Cardiac muscle cell (in vitro differentiated cells and primary cell): ENCODE measurements around the gene VAV1. TPM values are rescaled to one million over a fixed set of nuclear protein-coding genes. Genes with fewer than 3 reads are reported as not detected.

Experiments used
- DNase-seq, 2 donors: peaks; one replicate each; pipeline versions ENCODE4 v3.0.0 to v3.0.0-alpha.2; 2010 to 2017; ENCODE audit warnings: low read depth in 1 of 2, low spot score in 1 of 2
- H3K27ac ChIP-seq: fragments of 200-600 bp; sonication (generic); 2 replicates; pipeline ENCODE4 v1.5.1; 2016
- H3K27me3 ChIP-seq: fragments of 200-600 bp; sonication (generic); 2 replicates; pipeline ENCODE4 v1.6.0; 2016; ENCODE audit warnings: control low read depth
- H3K36me3 ChIP-seq: fragments of 200-600 bp; sonication (generic); 2 replicates; pipeline ENCODE4 v1.5.1; 2016; ENCODE audit warnings: control low read depth
- H3K4me1 ChIP-seq: fragments of 200-600 bp; sonication (generic); 2 replicates; pipeline ENCODE4 v1.8.1; 2017; ENCODE audit warnings: low read depth, mild to moderate bottlenecking, mixed run types
- H3K4me3 ChIP-seq: fragments of 200-600 bp; sonication (generic); 2 replicates; pipeline ENCODE4 v1.5.1; 2016; ENCODE audit warnings: mild to moderate bottlenecking
- H3K9me3 ChIP-seq: fragments of 200-600 bp; sonication (generic); 2 replicates; pipeline ENCODE4 v1.5.1; 2017; ENCODE audit warnings: low read depth, mild to moderate bottlenecking, control low read depth
- CTCF ChIP-seq: IDR thresholded peaks from 2 replicates; pipeline ENCODE4 v1.5.1; 2012; ENCODE audit warnings: low read depth, mild to moderate bottlenecking, low read length
- polyA plus RNA-seq: library from polyadenylated mRNA; unstranded; fragments of >200 nt; fragmentation: Nextera tagmentation; extraction: Ambion mirVana; gene quantifications from 2 replicates; pipeline ENCODE4 v1.2.1, GENCODE V29; 2016
- total RNA-seq: library from RNA; depleted of rRNA; stranded (reverse); fragments of >200 nt; gene quantifications from 2 replicates; pipeline ENCODE4 v1.2.3, GENCODE V29; 2016

Gene VAV1
- total and polyA plus RNA-seq, 2 experiments from 2014 or later: not detected

GRCh38 chr19:6821639-6822310 lies 49.3 kb downstream of the VAV1 start:
- DNase-seq: no peak
- Histone ChIP-seq H3K9me3 (no peaks in the 10 kb centered on the region), H3K4me3 (no peak overlapping the region), H3K36me3 (no peaks in the 10 kb centered on the region), H3K27me3 (no peaks in the 10 kb centered on the region), H3K27ac (no peak overlapping the region), H3K4me1 (no peaks in the 10 kb centered on the region)
- TF ChIP-seq CTCF: no peak

DNA sequence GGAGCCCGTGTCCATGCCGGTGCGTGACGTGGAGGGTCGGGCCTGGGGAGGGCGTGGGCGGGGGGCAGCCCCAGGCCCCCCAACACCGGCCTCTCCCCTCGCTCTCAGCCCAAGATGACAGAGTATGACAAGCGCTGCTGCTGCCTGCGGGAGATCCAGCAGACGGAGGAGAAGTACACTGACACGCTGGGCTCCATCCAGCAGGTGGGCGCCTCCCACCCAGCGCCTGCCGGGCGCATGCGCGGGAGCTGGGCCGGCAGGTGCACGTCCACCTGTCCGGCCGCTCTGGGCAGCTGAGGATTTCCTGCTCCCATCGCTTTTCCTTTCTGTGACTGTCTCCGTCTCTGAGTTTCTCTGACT lies 49.8 kb downstream of the VAV1 start:
- Histone ChIP-seq H3K27ac (no peak overlapping the region), H3K4me1 (no peaks in the 10 kb centered on the region), H3K27me3 (no peaks in the 10 kb centered on the region), H3K36me3 (no peaks in the 10 kb centered on the region), H3K4me3 (no peak overlapping the region), H3K9me3 (no peaks in the 10 kb centered on the region)
- no peak for TF ChIP-seq CTCF
- no peak for DNase-seq

DNA sequence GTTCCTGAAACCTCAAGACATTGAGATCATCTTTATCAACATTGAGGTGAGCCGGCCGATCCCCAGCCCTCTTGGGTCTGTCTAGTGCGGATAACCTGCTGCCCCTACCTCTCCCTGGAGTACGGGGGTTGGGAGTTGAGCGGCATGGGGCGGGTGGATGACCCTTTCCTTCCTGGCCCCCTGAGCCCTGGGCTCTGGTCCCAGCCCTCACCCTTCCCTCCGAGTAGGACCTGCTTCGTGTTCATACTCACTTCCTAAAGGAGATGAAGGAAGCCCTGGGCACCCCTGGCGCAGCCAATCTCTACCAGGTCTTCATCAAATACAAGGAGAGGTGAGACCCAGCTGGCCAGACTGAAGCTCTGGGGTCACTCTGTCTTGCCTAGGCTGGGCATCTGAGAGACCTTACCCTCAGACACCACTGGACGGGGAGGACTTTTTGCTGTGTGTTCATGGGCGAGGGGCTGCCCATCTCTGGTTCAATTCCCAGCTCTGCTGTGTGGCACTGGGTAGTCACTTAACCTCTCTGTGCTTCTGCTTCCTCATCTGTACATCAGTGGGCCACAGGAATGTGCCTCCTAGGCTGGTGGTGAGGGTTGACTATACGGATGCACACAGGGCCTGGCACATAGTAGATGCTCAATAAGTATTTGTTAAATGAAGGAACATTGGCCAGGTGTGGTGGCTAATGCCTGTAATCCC lies 52.7 kb downstream of the VAV1 start:
- TF ChIP-seq CTCF: no peak
- Histone ChIP-seq H3K4me1 (no peaks in the 10 kb centered on the region), H3K9me3 (no peaks in the 10 kb centered on the region), H3K27ac (no peak overlapping the region), H3K4me3 (no peak overlapping the region), H3K36me3 (no peaks in the 10 kb centered on the region), H3K27me3 (no peaks in the 10 kb centered on the region)
- no peak for DNase-seq

- Histone ChIP-seq H3K27me3 (no peaks in the 10 kb centered on the region), H3K4me3 (no peak overlapping the region), H3K9me3 (no peaks in the 10 kb centered on the region), H3K4me1 (no peaks in the 10 kb centered on the region), H3K27ac (no peak overlapping the region), H3K36me3 (no peaks in the 10 kb centered on the region)
- DNase-seq: no peak
- no peak for TF ChIP-seq CTCF
These were observed 53.9 kb downstream of the VAV1 start for GRCh38 chr19:6826281-6826920.

DNA sequence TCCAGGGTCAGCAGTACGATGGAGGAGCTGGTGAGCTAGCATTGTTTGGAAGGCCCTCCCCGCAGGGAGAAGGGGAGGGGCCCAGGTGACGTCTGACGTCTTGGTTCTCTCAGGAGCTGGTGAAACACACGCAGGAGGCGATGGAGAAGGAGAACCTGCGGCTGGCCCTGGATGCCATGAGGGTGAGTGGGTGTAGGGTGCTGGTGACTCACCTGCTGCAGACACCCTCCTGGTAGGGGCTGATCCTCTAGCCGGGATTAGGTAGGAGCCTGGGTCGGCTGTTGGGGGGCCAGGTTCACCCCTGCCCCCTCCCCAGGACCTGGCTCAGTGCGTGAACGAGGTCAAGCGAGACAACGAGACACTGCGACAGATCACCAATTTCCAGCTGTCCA lies 55.8 kb downstream of the VAV1 start:
- DNase-seq: no peak

More for the DNA sequence above, 55.8 kb downstream of the VAV1 start:
- H3K4me1 ChIP-seq: no peaks in the 10 kb centered on the region
- no peaks in the 10 kb centered on the region for H3K9me3 ChIP-seq
- no peaks in the 10 kb centered on the region for H3K27me3 ChIP-seq
- H3K4me3 ChIP-seq: no peak overlapping the region
- TF ChIP-seq CTCF: no peak
- no peaks in the 10 kb centered on the region for H3K36me3 ChIP-seq
- no peak overlapping the region for H3K27ac ChIP-seq
